ENCODE data around the gene LRRC7. TPM values are rescaled to one million over a fixed set of nuclear protein-coding genes. Genes with fewer than 3 reads are reported as not detected.

Gene LRRC7
- total and polyA plus RNA-seq, 2 of the 8 experiments (the other 6 are each of a cell fraction or from before 2014, with no cell fraction given): 0.03 to 0.17 TPM

- DNase-seq (ENCODE audit: low read depth in 1 of 2, low spot score in 2 of 2) (no peak), FAIRE-seq (no peak)
- Histone ChIP-seq H4K8ac (ENCODE audit: extremely low read depth, insufficient read depth, low read length) (no peak overlapping the region), H3K14ac (ENCODE audit: insufficient read length) (no peak overlapping the region), H2BK15ac (ENCODE audit: low read length) (no peak overlapping the region), H3K9me3 (ENCODE audit: insufficient read depth in 2 of 2, low read depth in 1 of 2, low read length in 1 of 2) (no peaks in the 10 kb centered on the region), H3K23me2 (ENCODE audit: low read depth, low read length) (no peaks in the 10 kb centered on the region; the same call in 1 of the 2 replicates), H3K27ac (ENCODE audit: low read depth, low read length) (no peak overlapping the region), H3K27me3 (replicated peaks in 1 of 4; ENCODE audit: control insufficient read depth in 3 of 4, extremely low read depth in 1 of 4, insufficient read depth in 3 of 4, low read length in 3 of 4) (no peaks in the 10 kb centered on the region), H2BK120ac (replicated peaks; ENCODE audit: low read depth, low read length) (no peak overlapping the region), H3K4me3 (ENCODE audit: extremely low read depth in 1 of 4, insufficient read depth in 2 of 4, low read depth in 3 of 4, low read length in 4 of 4) (no peak overlapping the region), H4K5ac (ENCODE audit: insufficient read length, low read depth, low read length) (no peak overlapping the region), H2BK20ac (ENCODE audit: low read length) (no peak overlapping the region), H2AFZ (ENCODE audit: low read length) (no peak overlapping the region), H3K4me2 (ENCODE audit: insufficient read depth in 1 of 2, low read depth in 2 of 2, low read length in 2 of 2) (no peak overlapping the region), H3K4ac (replicated peaks; ENCODE audit: insufficient read length, low read depth, low read length) (no peak overlapping the region), H4K20me1 (replicated peaks in 1 of 2; ENCODE audit: control insufficient read depth in 1 of 2, insufficient read depth in 2 of 2, low read length in 2 of 2) (no peaks in the 10 kb centered on the region), H4K91ac (replicated peaks; ENCODE audit: insufficient read length, low read length) (no peak overlapping the region), H3K9ac (replicated peaks in 1 of 4; ENCODE audit: extremely low read depth in 1 of 4, low read depth in 3 of 4, low read length in 3 of 4) (no peak overlapping the region), H3K4me1 (replicated peaks in 1 of 4; ENCODE audit: control insufficient read depth in 3 of 4, insufficient read depth in 4 of 4, low read length in 3 of 4) (no peaks in the 10 kb centered on the region), H2BK12ac (ENCODE audit: low read depth, low read length) (no peak overlapping the region), H3K79me1 (ENCODE audit: low read depth, low read length) (no peaks in the 10 kb centered on the region), H3K56ac (replicated peaks; ENCODE audit: insufficient read length, low read depth, low read length) (no peak overlapping the region), H2BK5ac (ENCODE audit: low read depth, low read length) (no peak overlapping the region), H3K36me3 (ENCODE audit: control insufficient read depth in 2 of 4, insufficient read depth in 4 of 4, low read length in 3 of 4) (no peaks in the 10 kb centered on the region), H3K79me2 (ENCODE audit: control insufficient read depth in 1 of 2, insufficient read depth in 2 of 2, low read length in 2 of 2) (no peaks in the 10 kb centered on the region), H2AK5ac (ENCODE audit: low read depth, low read length) (no peak overlapping the region), H3K18ac (ENCODE audit: extremely low read depth, low read length) (no peak overlapping the region), H3K23ac (ENCODE audit: insufficient read length) (no peak overlapping the region)
- 92% methylated on average over 3 of the region's 3 CpGs; no CpG with 5 or more reads in 1 of the 2 experiments for WGBS, 2 experiments (ENCODE audit: extremely low coverage in 1 of 2, insufficient coverage in 1 of 2, insufficient read length in 1 of 2, insufficient replicate concordance in 2 of 2, low coverage in 1 of 2, low lambda C conversion rate in 2 of 2, missing lambda C conversion rate in 1 of 2)
- ChIA-PET CTCF (ENCODE audit: partially characterized antibody) (no interaction called here), POLR2A (ENCODE audit: partially characterized antibody) (no interaction called here)
- TF ChIP-seq RFX5 (IDR thresholded peaks at IDR 0.05; ENCODE audit: borderline replicate concordance, low read depth, low read length) (no peak), NRF1 (IDR thresholded peaks at IDR 0.05; ENCODE audit: low read depth, low read length) (no peak), SIX5 (IDR thresholded peaks at IDR 0.05; ENCODE audit: low read depth, low read length) (no peak), GABPA (IDR thresholded peaks at IDR 0.05; ENCODE audit: borderline replicate concordance, insufficient read depth, low read length) (no peak), RAD21 (IDR thresholded peaks at IDR 0.05 in 1 of 2, conservative IDR thresholded peaks at IDR 0.05 in 1 of 2; ENCODE audit: low read depth in 2 of 2, low read length in 2 of 2) (no peak), RBBP5 (IDR thresholded peaks at IDR 0.05; ENCODE audit: borderline replicate concordance, low read depth, low read length) (no peak), FOSL1 (IDR thresholded peaks at IDR 0.05; ENCODE audit: insufficient read depth, low read depth, low read length) (no peak)
Measured at GRCh38 chr1:69754521-69754920, 186.8 kb downstream of the LRRC7 start.
